ENCODE results near the gene SERTM1.

GRCh38 chr13:36724141-36724540 is 50.3 kb downstream of the SERTM1 start:
- no peak for TF ChIP-seq EZH2phosphoT487 (IDR thresholded peaks at IDR 0.05; ENCODE audit: borderline replicate concordance, low read length)
- no peak for TF ChIP-seq CTCF (conservative IDR thresholded peaks at IDR 0.05; ENCODE audit: low read depth, low read length)
- TF ChIP-seq EZH2 (IDR thresholded peaks at IDR 0.05; ENCODE audit: low read length, unreplicated experiment) = no peak
